T1000 (cell line): ENCODE measurements around the gene NTHL1.
A peak's percentile ranks its signal among the peaks of the same experiment; 100 is the strongest.

Experiments
- DNase-seq: peaks from one replicate; lab custom pipeline; 2025; ENCODE audit warnings: mixed read lengths; lab: John Stamatoyannopoulos, UW

NTHL1 gene

GRCh38 chr16:2047330-2048115 is at the start of gene NTHL1, which contains the start of gene TSC2:
TSS of gene NTHL1 (minus strand) at chr16:2047834. CDS start at chr16:2047823, 11 bp downstream.
TSS of gene TSC2 (plus strand) at chr16:2047985. CDS start at chr16:2048616, 631 bp downstream.
- peak; percentile 95 for DNase-seq

GRCh38 chr16:2096853-2097595 is 49.4 kb upstream of the NTHL1 start:
- no peak for DNase-seq

GRCh38 chr16:2095918-2096582 is 48.4 kb upstream of the NTHL1 start:
- DNase-seq, result no peak

GRCh38 chr16:2095315-2095853 is 47.8 kb upstream of the NTHL1 start:
- peak; percentile 80 for DNase-seq

GRCh38 chr16:2093793-2094192 is 46.2 kb upstream of the NTHL1 start:
- DNase-seq, result no peak

- DNase-seq, result no peak
Measured at GRCh38 chr16:2092866-2093265, 45.2 kb upstream of the NTHL1 start.

- no peak for DNase-seq
Measured at GRCh38 chr16:2092256-2092620, 44.6 kb upstream of the NTHL1 start.

- DNase-seq, result no peak
Measured at GRCh38 chr16:2091547-2092255, 44.1 kb upstream of the NTHL1 start.

- no peak for DNase-seq
Measured at GRCh38 chr16:2090777-2091546, 43.3 kb upstream of the NTHL1 start.

- DNase-seq, result no peak
Measured at GRCh38 chr16:2090481-2090776, 42.8 kb upstream of the NTHL1 start.

GRCh38 chr16:2089706-2090480 is 42.3 kb upstream of the NTHL1 start:
- no peak for DNase-seq

GRCh38 chr16:2088759-2089358 is 41.2 kb upstream of the NTHL1 start:
- DNase-seq, result no peak

- DNase-seq, result no peak
Measured at GRCh38 chr16:2087748-2088631, 40.4 kb upstream of the NTHL1 start.

- DNase-seq, result no peak
Measured at GRCh38 chr16:2086812-2087747, 39.4 kb upstream of the NTHL1 start.

- DNase-seq, result no peak
Measured at GRCh38 chr16:2086106-2086742, 38.6 kb upstream of the NTHL1 start.

GRCh38 chr16:2085669-2086068 is 38.0 kb upstream of the NTHL1 start:
- no peak for DNase-seq

GRCh38 chr16:2084895-2085625 is 37.4 kb upstream of the NTHL1 start:
- no peak for DNase-seq
